HG02885 (cell line): Measurements from ENCODE around the gene ANKFN1.
"Not testable (repeated sequence)": the region's sequence is repeated elsewhere in the genome, so short reads cannot be mapped to it uniquely, and the experiment has no call there.

Source experiments
- ATAC-seq: cut with Tn5 transposase; IDR thresholded peaks from one replicate; pipeline ENCODE4 v1.9.1; 2021; ENCODE audit warnings: mild to moderate bottlenecking; ENCODE audit not compliant: unreplicated experiment, poor library complexity

Gene ANKFN1

GRCh38 chr17:56320443-56320842 is 167.2 kb downstream of the ANKFN1 start:
- no peak for ATAC-seq

- ATAC-seq = no peak
Measured at GRCh38 chr17:56322991-56323390, 169.7 kb downstream of the ANKFN1 start.

- no peak for ATAC-seq
Measured at GRCh38 chr17:56324676-56325075, 171.4 kb downstream of the ANKFN1 start.

GRCh38 chr17:56325313-56326000 is 172.2 kb downstream of the ANKFN1 start:
- no peak for ATAC-seq

GRCh38 chr17:56326001-56326359 is 172.7 kb downstream of the ANKFN1 start:
- no peak for ATAC-seq

GRCh38 chr17:56347639-56348038 is 194.4 kb downstream of the ANKFN1 start:
- no peak for ATAC-seq

- ATAC-seq = no peak
Measured at GRCh38 chr17:56350592-56350991, 197.3 kb downstream of the ANKFN1 start.

- ATAC-seq = no peak
Measured at GRCh38 chr17:56351675-56352074, 198.4 kb downstream of the ANKFN1 start.

- ATAC-seq = no peak
Measured at GRCh38 chr17:56358651-56359050, 205.4 kb downstream of the ANKFN1 start.

- no peak for ATAC-seq
Measured at GRCh38 chr17:56359518-56359917, 206.2 kb downstream of the ANKFN1 start.

GRCh38 chr17:56367366-56367765 is 214.1 kb downstream of the ANKFN1 start:
- ATAC-seq = no peak

- ATAC-seq = no peak
Measured at GRCh38 chr17:56373981-56374833, 220.9 kb downstream of the ANKFN1 start.

- ATAC-seq = no peak
Measured at GRCh38 chr17:56389356-56389755, 236.1 kb downstream of the ANKFN1 start.

- no peak for ATAC-seq
Measured at GRCh38 chr17:56392321-56392720, 239.0 kb downstream of the ANKFN1 start.

GRCh38 chr17:56393156-56393555 is 239.9 kb downstream of the ANKFN1 start:
- ATAC-seq = no peak

- no peak for ATAC-seq
Measured at GRCh38 chr17:56395787-56396186, 242.5 kb downstream of the ANKFN1 start.

GRCh38 chr17:56407086-56407485 is 253.8 kb downstream of the ANKFN1 start:
- ATAC-seq = no peak

- not testable (repeated sequence) for ATAC-seq
Measured at GRCh38 chr17:56412356-56412755, 259.1 kb downstream of the ANKFN1 start.

- ATAC-seq = no peak
Measured at GRCh38 chr17:56416682-56417351, 263.5 kb downstream of the ANKFN1 start.

GRCh38 chr17:56424005-56424404 is 270.7 kb downstream of the ANKFN1 start:
- no peak for ATAC-seq

- peak; percentile 49 for ATAC-seq
Measured at GRCh38 chr17:56424543-56425044, 271.3 kb downstream of the ANKFN1 start.
